Fibroblast of the aortic adventitia (primary cell): ENCODE measurements around the gene ZBTB16. TPM values are rescaled to one million over a fixed set of nuclear protein-coding genes. Genes with fewer than 3 reads are reported as not detected.

ENCODE experiments used
- DNase-seq: peaks from one replicate; pipeline ENCODE4 v3.0.0-alpha.2; 2010; ENCODE audit warnings: low read depth
- H3K4me3 ChIP-seq: 2 replicates; pipeline ENCODE4 v1.5.1; 2011; ENCODE audit warnings: low read depth, mild to moderate bottlenecking, control low read depth, low read length, moderate library complexity
- CTCF ChIP-seq: IDR thresholded peaks from 2 replicates; pipeline ENCODE4 v1.5.1; 2011; ENCODE audit warnings: mild to moderate bottlenecking, low read length, control low read depth, inconsistent platforms; ENCODE audit not compliant: insufficient read depth
- total RNA-seq: library from RNA; depleted of rRNA; stranded (reverse); fragments of >200 nt; gene quantifications from 2 replicates; pipeline ENCODE4 v1.2.3, GENCODE V29; 2012; ENCODE audit warnings: low replicate concordance

The ZBTB16 gene
- total RNA-seq, 1 donor: 0.27 TPM

- DNase-seq: no peak
- no peak overlapping the region for H3K4me3 ChIP-seq
- TF ChIP-seq CTCF: no peak
Measured at GRCh38 chr11:114244726-114245394, 185.3 kb downstream of the ZBTB16 start.

GRCh38 chr11:114246321-114247069, 187.0 kb downstream of the ZBTB16 start:
- no peak for DNase-seq
- H3K4me3 ChIP-seq: no peak overlapping the region
- TF ChIP-seq CTCF: no peak

GRCh38 chr11:114247070-114247789, 187.7 kb downstream of the ZBTB16 start:
- TF ChIP-seq CTCF: no peak

GRCh38 chr11:114250180-114250579, 190.7 kb downstream of the ZBTB16 start:
- TF ChIP-seq CTCF: no peak
- DNase-seq: no peak
- no peak overlapping the region for H3K4me3 ChIP-seq

More at GRCh38 chr11:114247070-114247789, 187.7 kb downstream of the ZBTB16 start:
- no peak overlapping the region for H3K4me3 ChIP-seq
- DNase-seq: no peak

- no peak for TF ChIP-seq CTCF
- no peak overlapping the region for H3K4me3 ChIP-seq
Measured at GRCh38 chr11:114250993-114251814, 191.7 kb downstream of the ZBTB16 start.

GRCh38 chr11:114251815-114252337, 192.4 kb downstream of the ZBTB16 start:
- no peak overlapping the region for H3K4me3 ChIP-seq
- no peak for TF ChIP-seq CTCF
- DNase-seq: no peak

More at GRCh38 chr11:114250993-114251814, 191.7 kb downstream of the ZBTB16 start:
- DNase-seq: no peak
